ENCODE results near the gene B4GALT2. TPM values are rescaled to one million over a fixed set of nuclear protein-coding genes. Genes with fewer than 3 reads are reported as not detected.

Gene B4GALT2
- total RNA-seq, 4 donors from 2014 or later, result 2.3 to 45.8 (median 18.5) TPM

DNA sequence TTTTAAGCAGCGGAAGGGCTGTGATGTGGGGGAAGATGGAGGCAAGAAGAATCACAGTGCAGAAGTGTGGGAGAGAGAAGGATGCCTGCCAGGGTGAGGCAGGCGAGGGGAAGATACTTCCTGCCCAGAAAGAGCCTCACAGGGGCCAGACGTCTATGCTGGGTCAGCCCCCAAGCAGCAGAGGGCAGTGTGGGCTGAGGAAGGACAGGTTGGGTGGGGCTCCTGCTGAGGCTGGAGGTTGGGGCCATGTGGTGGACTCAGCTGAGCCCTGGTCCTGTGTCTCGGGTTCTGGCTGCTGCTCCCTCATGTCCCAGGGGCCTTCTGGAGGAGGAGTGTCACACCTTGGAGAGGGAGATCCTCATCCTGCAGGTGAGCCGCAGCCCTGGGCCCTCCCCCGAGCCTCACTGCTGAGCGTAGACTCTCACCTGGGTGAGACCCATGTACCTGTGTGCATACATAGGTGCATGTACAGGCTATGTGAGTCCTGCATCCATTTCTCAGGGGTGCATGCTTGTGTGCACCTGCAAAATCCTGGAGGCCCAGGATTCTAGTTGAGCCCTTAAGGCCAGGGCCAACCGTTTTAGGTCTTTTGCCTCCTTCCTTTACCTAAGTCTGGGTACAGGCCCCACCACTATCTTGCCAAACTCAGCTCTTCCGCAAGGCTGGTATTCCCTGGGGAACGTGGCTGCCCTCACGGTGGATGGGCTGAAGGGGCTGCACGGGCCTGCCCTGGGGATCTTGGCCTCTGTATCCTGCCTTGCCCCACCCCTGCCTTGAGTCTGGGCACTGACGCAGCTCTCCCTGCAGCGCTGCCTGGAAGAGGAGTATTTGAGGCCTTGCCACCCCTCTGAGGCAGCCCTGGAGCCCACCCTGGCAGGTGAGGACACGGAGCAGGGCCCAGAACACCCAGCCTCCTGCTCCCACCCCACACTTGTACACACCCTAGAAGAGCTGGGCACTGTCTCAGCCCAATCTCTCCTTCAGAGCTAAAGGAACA lies 16.1 kb downstream of the B4GALT2 start:
- no peak for DNase-seq
- Histone ChIP-seq H3K4me1 (no peaks in the 10 kb centered on the region), H3K36me3 (no peaks in the 10 kb centered on the region), H3K9me3 (no peaks in the 10 kb centered on the region), H3K4me3 (no peak overlapping the region), H3K27me3 (no peaks in the 10 kb centered on the region), H3K27ac (no peak overlapping the region)
- intact Hi-C loops (cut with DNase I; ENCODE audit: low total_unique reads), result no loop called here
- TF ChIP-seq, protein P1, sequence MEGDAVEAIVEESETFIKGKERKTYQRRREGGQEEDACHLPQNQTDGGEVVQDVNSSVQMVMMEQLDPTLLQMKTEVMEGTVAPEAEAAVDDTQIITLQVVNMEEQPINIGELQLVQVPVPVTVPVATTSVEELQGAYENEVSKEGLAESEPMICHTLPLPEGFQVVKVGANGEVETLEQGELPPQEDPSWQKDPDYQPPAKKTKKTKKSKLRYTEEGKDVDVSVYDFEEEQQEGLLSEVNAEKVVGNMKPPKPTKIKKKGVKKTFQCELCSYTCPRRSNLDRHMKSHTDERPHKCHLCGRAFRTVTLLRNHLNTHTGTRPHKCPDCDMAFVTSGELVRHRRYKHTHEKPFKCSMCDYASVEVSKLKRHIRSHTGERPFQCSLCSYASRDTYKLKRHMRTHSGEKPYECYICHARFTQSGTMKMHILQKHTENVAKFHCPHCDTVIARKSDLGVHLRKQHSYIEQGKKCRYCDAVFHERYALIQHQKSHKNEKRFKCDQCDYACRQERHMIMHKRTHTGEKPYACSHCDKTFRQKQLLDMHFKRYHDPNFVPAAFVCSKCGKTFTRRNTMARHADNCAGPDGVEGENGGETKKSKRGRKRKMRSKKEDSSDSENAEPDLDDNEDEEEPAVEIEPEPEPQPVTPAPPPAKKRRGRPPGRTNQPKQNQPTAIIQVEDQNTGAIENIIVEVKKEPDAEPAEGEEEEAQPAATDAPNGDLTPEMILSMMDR (IDR thresholded peaks at IDR 0.05), result no peak
- no peak for TF ChIP-seq POLR2A (IDR thresholded peaks at IDR 0.05)

DNA sequence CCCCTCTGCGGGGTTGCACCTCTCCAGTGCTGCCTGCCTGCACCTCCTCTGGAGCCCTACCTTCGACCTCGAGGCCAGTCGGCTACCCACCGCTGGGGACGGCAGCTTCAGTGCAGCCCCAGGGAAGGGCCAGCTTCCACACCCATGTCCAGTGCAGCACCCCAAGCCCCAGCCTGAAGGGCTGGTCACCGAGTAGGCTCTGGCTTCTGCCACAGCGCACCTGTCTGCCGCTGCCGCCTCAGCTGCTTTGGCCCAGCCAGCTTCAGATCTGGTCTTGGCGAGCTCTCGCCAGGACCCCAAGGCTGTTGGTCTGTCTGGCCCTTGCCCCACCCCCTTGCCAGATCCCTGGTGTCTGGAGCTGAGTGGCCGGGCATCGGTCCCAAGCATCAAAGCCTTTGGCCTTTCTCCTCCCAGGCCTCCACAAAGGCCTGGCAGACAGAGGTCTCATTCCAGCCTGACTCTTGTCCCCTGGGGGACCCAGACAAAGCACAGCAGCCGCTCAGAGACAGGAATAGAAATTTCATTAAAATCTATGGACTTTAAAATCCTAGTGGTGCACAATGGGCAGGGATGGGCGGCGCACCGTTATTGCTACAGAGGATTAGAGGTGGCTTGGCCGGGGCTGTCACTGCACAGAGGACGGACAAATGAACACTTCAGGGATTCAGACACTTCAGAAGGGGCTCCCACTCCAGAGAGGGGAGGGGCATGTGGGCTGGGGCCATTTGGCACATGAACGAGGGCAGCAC lies 17.1 kb downstream of the B4GALT2 start:
- H3K4me3 ChIP-seq, result no peak overlapping the region
- intact Hi-C loops (cut with DNase I; ENCODE audit: low total_unique reads), result no loop called here
- no peaks in the 10 kb centered on the region for H3K9me3 ChIP-seq
- H3K27me3 ChIP-seq, result no peaks in the 10 kb centered on the region
- H3K4me1 ChIP-seq, result no peaks in the 10 kb centered on the region
- no peak for TF ChIP-seq POLR2A (IDR thresholded peaks at IDR 0.05)
- TF ChIP-seq, protein P1 (IDR thresholded peaks at IDR 0.05), result no peak
- no peak for DNase-seq
- no peaks in the 10 kb centered on the region for H3K36me3 ChIP-seq
- H3K27ac ChIP-seq, result peak overlapping the region in 1 of 2 donors; percentile 16

DNA sequence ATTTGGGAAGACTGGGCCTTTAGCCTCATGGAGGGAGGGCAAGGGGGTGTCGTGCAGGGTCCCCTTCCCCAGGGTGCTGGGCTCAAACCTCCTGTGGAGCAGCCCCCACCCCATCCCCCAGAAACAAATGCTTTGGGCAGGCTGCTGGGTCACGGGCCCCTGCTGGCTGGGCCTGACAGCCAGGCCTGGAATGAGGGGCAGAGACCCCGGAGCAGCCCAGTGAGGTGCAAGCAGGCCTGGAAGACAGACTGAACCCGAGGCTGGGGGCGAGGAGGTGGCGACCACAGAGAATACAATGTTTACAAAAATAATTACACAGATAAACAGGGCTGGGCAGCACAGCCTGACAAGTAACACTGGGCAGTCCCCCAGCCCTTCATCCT lies 17.7 kb downstream of the B4GALT2 start:
- Histone ChIP-seq H3K9me3 (no peaks in the 10 kb centered on the region), H3K4me1 (no peaks in the 10 kb centered on the region), H3K36me3 (no peaks in the 10 kb centered on the region), H3K27ac (peak overlapping the region in 1 of 2 donors; percentile 16), H3K4me3 (no peak overlapping the region), H3K27me3 (no peaks in the 10 kb centered on the region)
- no peak for TF ChIP-seq POLR2A (IDR thresholded peaks at IDR 0.05)
- TF ChIP-seq, protein P1 (IDR thresholded peaks at IDR 0.05), result no peak
- no peak for DNase-seq
- intact Hi-C loops (cut with DNase I; ENCODE audit: low total_unique reads), result no loop called here

DNA sequence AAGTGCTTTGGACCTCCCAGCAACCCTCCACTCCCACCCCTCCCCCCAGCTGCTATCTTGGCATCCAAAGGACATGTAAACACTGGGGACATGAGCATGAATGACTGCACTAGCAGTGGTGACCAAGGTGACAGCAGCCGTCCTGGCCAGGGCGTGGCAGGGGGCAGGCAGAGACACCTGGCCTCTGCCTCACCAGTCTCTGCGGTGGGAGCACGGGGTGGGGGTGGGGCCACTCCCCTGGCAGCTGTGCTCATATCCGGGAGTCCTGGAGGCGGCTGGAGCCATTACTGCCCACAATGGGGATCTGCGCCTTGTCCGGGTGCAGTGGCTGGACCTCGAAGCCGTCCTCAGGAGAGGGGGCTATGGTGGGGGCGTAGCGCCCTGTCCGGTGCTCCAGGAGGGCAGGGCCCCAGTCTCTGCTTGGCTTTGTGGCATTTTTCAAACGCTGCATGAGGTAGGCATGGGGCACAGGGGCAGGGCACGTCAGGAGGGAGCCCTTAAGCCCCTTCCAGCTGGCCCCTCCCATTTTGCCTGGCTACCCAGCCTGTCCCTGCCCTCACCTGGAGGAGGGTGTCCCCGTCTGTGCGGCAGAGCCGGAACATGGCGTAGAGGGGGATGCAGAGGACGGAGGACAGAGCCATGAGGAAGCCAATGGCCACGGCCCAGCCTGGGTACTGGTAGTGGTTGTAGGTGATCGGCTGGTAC lies 18.4 kb downstream of the B4GALT2 start:
- Histone ChIP-seq H3K36me3 (no peaks in the 10 kb centered on the region), H3K27ac (peak overlapping the region in 1 of 2 donors; percentile 16), H3K9me3 (no peaks in the 10 kb centered on the region), H3K27me3 (no peaks in the 10 kb centered on the region), H3K4me1 (no peaks in the 10 kb centered on the region), H3K4me3 (no peak overlapping the region)
- DNase-seq, result no peak
- TF ChIP-seq, protein P1 (IDR thresholded peaks at IDR 0.05), result no peak
- no peak for TF ChIP-seq POLR2A (IDR thresholded peaks at IDR 0.05)
- intact Hi-C loops (cut with DNase I; ENCODE audit: low total_unique reads), result no loop called here
